Kidney glomerular epithelial cell (primary cell): ENCODE measurements around the gene RPTOR.
"Not testable (repeated sequence)": the region's sequence is repeated elsewhere in the genome, so short reads cannot be mapped to it uniquely, and the experiment has no call there.

Source experiments
- DNase-seq: peaks from one replicate; lab custom pipeline; 2025; lab: John Stamatoyannopoulos, UW

Gene RPTOR

DNA sequence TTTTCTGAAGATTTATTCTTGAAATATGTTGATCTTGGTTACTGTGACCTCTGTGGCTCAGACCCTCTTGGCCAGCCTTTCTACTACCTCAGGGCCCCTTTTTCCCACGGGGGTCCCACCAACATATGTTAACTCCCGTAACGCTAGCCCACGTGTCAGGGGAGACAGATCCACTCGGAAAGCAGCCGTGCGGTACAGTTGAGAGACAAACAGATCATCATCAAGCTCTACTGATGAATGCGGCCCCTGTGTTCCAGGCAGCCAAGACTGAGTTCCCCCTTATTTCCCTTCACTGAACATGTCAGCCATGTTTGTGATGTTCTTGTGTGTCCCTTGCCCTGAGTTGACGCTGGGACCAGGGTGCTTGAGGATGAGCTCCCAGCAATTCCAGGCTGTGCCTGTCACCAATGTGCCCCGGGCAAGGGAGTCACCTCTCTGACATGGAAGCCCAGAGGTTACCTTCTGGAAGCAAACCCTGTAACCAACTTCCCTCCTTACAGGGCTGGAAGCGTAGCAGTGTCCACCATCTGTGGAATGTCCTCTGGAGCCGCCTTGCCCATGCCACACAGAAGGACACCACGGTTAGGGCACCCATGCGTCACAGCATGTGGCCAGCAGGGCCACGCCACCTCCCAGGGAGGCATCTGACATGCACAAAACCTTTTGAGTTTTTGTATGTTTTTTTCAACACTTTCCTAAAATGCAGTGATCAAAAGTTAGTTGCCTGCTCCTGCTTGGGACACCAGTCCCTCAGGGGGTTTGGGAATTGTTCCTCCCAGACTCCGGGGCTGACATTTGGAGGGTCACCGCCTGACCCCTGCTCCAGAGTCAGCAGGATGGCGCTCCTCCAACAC is 253.3 kb downstream of the RPTOR start:
- DNase-seq = no peak

GRCh38 chr17:80798595-80799537 is 254.2 kb downstream of the RPTOR start:
- DNase-seq = no peak

DNA sequence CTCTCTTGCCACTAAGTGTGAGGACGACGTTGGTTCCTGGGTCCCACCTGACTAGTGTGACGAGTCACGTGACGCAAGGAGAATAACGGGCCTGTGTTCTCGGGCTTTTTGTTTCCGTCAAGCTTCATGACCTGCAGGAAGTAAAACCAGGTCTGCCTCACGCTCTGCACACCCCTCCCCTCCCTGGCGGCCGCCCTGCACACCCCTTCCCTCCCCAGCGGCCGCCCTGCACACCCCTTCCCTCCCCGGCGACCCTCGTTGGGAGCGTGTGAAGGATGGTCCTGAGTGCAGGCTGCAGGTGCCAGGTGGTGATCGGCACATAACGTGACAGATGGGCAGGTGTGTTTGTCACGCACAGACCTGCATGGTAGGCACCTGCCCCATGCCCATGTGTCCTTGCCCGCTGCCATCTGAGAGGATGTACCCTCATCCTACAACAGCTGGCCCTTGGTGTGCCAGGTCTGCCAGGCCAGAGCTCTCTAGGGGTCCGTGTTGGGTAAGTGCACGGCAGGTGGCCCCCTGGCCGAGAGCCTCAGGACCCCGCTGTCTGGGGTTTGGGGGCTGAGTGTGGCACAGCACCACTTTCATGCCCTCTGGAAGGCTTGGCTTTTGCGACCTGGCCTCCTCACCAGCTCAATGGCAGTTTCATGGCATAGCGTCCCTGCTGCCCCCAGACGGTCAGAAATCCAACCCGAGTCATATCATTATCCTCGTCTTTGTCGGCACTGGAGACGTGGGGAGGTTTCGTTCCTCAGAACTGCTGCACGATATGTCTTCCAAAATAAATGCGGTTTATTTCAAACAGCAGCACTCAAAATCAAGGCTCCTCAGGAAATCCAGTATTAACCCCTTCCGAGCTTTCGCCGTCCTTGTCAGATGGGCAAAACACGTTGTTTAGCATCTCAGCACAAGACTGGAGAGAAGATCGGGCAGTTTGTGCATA is 255.2 kb downstream of the RPTOR start:
- no peak for DNase-seq

DNA sequence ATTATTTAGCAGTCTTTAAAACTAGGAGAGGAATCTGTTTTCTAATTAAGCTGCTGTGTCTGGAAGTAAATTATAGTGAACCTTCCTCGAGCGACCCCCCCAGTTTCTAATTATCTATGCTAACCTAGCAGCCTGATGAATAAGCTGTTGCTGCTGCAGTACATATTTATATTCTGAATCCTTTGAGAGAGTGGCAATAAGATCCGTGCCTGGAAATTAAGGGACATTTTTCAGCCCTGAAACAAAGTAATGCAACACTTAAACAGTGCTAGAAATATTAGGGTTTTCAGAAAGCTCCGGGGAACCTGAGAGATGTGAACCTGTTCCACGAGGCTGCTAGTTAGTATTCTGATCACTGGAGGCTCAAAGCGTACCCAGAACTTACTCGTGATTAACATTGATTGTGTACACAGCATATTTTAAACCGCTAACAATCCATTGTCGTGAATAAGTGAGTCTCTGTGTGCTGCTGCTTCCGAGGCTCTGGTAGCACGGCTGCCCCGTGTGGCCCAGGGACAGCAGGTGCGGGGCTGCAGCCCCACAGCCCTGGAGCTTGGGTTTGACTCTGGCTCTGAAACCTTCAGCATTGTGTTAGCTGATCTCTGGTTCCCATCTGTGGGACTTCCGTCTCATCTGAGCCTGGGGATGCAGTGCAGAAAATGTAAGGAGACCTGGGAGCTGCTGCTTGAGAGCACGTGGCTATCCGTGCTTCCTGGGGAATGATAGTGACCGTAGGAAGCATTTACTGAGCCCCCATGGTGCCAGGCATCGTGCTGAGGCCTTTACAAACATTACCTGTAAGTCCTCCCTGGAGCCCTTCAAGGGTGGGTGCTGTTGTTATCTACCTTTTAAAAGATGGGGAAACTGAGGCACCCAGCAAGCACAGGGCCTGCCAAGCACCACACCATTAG is 256.1 kb downstream of the RPTOR start:
- no peak for DNase-seq

GRCh38 chr17:80802626-80803450 is 258.2 kb downstream of the RPTOR start:
- no peak for DNase-seq

DNA sequence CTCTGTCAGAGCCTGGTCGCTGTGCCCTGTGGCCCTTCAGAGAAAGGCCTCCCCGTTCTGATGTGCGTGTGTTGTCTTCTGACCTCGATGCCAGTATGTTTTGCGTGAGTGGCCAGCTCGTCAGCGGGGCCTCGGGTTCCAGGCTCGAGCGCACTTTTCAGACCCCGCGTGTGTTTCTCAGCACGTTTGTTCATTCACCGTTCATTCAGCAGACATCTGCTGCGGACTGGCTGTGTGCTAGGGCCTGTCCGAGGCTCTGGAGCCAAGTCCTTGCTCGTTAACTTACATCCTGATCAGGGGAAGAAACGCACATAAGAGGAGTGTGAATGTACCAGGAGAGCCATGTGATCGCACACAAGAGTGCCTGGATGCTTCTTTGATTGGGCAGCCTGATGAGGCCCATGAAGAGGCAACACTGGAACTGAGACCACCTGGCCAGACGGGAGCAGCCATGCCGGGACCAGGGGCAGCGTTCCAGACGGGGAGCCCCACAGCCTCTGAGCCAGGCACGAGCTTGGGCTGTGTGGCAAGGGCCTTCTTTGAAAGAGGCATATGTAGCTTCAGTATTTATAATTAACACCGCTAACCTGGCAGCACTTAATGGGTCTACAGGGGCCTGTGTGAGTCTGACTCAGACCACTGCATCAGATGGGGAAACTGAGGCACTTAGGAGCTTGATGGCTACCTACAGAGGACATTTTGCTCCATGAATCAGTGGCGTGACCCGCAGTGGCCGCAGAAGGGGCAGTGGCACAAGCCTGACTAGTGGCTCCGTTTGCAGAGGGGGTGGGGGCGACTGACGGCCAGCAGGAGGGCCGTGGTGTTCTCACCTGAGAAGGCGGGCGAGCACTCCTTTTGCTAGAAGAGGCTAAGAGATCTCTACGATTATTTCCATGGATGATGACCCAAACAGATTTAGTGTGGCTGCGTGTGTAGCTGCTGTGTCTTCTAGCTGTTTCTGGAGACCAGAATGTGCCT is 259.1 kb downstream of the RPTOR start:
- no peak for DNase-seq

GRCh38 chr17:80804466-80804865 is 259.8 kb downstream of the RPTOR start:
- no peak for DNase-seq

GRCh38 chr17:80805032-80805751 is 260.6 kb downstream of the RPTOR start:
- no peak for DNase-seq

DNA sequence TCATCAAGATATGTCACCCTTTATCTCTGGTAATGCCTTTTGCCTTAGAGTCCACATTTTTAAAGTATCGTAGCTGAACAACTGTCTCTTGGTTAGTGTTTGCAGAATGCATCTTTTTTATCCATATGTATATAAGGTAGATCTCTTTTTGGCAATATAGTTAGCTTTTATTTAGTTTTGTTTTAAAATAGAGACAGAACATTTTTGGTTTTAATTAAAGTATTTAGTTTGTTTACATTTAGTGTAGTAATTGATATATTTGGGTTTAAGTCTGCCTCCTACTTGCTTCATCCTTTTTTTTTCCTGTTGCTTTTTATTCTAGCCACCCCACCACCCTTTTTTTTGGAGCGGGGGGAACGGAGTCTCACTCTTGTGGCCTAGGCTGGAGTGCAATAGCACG is 262.4 kb downstream of the RPTOR start:
- no peak for DNase-seq

DNA sequence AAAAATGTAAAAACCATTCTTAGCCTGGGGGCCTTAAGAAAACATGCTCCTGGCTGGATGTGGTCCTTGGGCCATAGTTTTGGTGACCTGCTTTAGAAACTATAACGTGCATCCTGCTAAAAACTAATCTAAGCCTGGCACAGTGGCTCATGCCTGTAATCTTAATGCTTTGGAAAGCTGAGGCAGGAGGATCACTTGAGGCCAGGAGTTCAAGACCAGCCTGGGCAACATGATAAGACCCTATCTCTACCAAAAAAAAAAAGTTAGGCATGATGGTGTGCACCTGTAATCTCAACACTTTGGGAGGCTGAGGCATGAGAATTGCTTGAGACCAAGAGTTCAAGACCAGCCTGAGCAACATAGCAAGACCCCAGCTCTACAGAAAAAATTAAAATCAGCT is 263.2 kb downstream of the RPTOR start:
- DNase-seq = no peak

DNA sequence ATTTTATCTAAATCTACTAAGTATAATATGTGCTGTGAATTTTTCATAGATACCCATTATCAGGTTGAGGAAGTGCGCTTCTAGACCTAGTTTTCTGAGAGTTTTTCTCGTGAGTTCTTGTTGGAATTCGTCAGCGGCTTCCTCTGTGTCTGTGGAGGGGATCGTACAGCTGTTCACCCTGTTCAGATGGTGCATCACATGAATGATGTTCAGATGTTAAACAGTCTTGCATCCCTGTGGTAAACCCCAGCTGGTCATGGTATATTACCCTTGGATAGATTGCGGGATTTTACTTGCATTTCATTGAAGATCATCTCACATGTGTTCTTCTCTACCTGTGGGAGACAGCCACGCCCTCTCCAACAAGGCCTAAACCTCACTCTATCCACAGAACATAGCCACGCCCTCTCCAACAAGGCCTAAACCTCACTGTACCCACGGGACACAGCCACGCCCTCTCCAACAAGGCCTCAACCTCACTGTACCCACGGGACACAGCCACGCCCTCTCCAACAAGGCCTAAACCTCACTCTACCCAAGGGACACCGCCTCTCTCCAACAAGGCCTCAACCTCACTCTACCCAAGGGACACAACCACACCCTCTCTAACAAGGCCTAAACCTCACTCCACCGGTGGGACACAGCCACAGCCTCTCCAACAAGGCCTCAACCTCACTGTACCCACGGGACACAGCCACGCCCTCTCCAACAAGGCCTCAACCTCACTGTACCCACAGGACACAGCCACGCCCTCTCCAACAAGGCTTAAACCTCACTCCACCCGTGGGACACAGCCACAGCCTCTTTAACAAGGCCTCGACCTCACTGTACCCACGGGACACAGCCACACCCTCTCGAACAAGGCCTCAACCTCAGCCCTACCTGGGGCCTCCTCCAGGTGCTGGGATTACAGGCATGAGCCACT is 266.8 kb downstream of the RPTOR start:
- DNase-seq = no peak

- DNase-seq = no peak
Measured at GRCh38 chr17:80812362-80813088, 267.9 kb downstream of the RPTOR start.

DNA sequence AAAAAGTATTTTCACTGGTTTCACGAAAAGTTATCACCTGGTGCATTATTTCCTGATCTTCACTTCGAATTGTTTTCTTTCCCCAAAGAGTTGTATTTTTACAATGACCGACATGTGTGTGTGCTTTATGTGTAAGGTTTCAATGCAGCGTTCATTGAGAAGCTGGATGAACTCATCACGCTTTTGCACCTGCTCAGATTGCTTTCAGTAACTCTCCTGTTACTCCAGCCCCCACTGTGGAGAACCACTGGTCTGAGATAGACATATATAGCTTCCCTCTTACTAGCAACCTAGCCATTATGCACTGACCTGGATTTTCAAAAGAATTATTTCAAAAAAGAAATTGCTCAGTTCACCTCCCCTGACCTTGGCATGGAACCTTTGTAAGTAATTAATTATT is 268.7 kb downstream of the RPTOR start:
- no peak for DNase-seq

DNA sequence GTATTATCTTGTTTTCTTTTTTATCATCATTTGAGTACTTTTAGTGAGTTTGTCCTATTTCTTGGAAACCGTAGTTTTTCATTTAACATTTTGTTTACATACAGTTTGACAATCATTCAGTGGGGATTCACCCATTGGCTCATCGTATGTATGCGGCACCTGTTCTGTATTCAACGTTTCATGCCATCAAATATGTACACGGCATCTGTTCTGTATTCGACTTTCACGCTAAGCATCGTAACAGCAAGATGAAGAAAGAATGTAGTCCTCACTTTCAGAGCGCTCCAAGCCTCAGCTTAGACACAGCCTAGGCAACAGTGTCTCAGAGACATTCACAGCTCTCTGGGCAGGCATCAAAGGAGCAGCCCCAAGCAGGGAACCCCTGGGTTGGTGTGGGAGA is 269.9 kb downstream of the RPTOR start:
- no peak for DNase-seq

- DNase-seq = no peak
Measured at GRCh38 chr17:80815151-80815681, 270.6 kb downstream of the RPTOR start.

- DNase-seq = not testable (repeated sequence)
Measured at GRCh38 chr17:80815718-80816117, 271.1 kb downstream of the RPTOR start.
